MM.1S (cell line): ENCODE results near the gene CEP78.

Experiments
- EZH2phosphoT487 ChIP-seq: fragments of 300-600 bp; sonication (generic); IDR thresholded peaks from 2 replicates; pipeline ENCODE4 v1.6.1; 2018; ENCODE audit warnings: antibody characterized with exemption, low read length
- TF ChIP-seq, protein P1 (sequence below): fragments of 300-600 bp; sonication (generic); IDR thresholded peaks from 2 replicates; pipeline ENCODE4 v1.5.1; 2016; ENCODE audit warnings: antibody characterized with exemption, low read length, mixed read lengths

DNA sequence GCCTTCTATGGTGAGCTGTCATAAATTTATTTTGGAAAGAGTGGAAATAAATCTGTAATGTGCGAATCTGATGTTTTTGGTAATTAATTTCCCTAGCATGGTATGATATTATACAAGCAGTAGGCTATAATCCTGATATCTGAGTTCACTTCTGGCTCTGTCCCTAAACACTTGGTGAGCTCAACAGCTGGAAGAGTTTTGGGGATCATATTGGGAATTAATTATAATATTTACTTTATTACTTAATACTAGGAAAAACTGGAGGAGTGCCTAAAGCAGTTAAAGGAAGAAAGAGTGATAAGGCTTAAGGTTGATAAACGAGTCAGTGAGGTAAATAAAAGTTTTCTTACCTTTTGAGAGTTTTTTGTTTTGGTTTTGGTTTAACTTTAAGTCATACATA lies 26.8 kb downstream of the CEP78 start:
- TF ChIP-seq EZH2phosphoT487: no peak
- TF ChIP-seq, protein P1, sequence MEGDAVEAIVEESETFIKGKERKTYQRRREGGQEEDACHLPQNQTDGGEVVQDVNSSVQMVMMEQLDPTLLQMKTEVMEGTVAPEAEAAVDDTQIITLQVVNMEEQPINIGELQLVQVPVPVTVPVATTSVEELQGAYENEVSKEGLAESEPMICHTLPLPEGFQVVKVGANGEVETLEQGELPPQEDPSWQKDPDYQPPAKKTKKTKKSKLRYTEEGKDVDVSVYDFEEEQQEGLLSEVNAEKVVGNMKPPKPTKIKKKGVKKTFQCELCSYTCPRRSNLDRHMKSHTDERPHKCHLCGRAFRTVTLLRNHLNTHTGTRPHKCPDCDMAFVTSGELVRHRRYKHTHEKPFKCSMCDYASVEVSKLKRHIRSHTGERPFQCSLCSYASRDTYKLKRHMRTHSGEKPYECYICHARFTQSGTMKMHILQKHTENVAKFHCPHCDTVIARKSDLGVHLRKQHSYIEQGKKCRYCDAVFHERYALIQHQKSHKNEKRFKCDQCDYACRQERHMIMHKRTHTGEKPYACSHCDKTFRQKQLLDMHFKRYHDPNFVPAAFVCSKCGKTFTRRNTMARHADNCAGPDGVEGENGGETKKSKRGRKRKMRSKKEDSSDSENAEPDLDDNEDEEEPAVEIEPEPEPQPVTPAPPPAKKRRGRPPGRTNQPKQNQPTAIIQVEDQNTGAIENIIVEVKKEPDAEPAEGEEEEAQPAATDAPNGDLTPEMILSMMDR: no peak
